GM12872 (cell line): Measurements from ENCODE around the gene EPS8L1.

Experiments used
- TF ChIP-seq, protein P1 (sequence below): IDR thresholded peaks from 3 replicates; pipeline ENCODE4 v1.5.1; 2011; ENCODE audit warnings: low read depth, mild to moderate bottlenecking, low read length, moderate library complexity; ENCODE audit not compliant: insufficient read depth

EPS8L1 gene

DNA sequence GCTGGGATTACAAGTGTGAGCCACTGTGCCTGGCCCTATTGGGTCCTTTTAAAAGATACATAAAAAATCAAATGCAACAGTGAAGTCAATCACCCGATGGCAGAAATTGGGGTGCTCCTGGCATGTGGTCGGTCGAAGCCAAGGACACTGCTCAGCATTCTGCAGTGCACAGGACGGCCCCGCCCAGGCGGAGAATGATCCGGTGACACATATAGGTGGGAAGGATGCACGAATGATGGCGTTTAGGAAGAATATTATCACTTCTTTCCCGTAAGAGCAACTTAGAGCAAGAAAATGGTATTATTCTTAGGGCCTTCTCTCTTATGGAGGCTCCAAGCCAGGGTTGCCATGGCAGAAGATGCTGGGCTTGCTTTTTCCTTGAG is 34.4 kb upstream of the EPS8L1 start:
- TF ChIP-seq, protein P1, sequence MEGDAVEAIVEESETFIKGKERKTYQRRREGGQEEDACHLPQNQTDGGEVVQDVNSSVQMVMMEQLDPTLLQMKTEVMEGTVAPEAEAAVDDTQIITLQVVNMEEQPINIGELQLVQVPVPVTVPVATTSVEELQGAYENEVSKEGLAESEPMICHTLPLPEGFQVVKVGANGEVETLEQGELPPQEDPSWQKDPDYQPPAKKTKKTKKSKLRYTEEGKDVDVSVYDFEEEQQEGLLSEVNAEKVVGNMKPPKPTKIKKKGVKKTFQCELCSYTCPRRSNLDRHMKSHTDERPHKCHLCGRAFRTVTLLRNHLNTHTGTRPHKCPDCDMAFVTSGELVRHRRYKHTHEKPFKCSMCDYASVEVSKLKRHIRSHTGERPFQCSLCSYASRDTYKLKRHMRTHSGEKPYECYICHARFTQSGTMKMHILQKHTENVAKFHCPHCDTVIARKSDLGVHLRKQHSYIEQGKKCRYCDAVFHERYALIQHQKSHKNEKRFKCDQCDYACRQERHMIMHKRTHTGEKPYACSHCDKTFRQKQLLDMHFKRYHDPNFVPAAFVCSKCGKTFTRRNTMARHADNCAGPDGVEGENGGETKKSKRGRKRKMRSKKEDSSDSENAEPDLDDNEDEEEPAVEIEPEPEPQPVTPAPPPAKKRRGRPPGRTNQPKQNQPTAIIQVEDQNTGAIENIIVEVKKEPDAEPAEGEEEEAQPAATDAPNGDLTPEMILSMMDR, result no peak

DNA sequence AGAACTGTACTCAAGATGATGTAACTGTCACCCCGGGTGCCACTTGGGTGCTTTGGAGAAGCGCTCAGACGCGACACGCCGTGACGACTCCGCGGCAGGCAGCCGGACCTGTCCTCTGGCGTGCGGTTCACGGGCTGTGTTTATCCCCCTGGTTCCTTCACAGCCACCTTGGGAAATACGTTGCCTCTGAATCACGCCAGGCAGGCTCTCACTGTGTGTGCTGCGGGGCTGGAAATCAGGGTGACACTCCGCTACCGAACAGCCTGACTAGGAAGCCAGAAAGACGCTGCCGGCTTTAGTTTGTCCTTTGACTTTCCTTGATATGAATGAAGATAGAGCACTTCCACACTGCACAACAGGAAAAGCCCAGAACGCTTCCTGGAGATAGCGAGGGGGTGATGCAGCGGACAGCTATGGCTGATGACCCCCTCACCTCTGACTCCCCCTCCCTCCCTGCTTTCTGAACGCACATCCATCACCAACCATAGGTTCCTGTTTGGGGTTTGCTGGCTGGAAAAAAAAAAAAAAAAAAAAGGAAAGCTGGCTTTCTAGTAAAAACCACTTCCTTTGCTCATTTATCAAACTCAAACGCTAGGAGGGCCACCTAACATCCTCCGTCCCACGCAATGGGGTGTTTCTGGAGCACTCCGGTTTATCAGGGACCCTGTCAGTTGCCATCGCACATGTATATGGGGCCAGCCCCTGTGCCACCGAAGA is 33.9 kb upstream of the EPS8L1 start:
- TF ChIP-seq, protein P1, result no peak

DNA sequence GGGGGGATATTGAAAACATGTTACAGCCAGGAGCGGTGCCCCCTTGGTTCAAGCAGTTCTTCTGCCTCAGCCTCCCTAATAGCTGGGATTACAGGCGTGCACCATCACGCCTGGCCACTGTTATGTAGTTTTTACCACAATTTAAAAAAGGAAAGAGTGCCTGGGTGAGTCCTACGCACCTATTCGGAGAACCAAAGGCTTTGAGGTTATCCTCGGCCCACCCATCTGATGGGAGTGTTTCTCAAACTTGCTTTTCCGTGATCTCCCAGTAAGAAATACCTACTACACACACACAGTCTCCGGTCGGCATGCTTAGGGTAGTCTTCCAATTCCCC is 33.4 kb upstream of the EPS8L1 start:
- TF ChIP-seq, protein P1, result no peak

DNA sequence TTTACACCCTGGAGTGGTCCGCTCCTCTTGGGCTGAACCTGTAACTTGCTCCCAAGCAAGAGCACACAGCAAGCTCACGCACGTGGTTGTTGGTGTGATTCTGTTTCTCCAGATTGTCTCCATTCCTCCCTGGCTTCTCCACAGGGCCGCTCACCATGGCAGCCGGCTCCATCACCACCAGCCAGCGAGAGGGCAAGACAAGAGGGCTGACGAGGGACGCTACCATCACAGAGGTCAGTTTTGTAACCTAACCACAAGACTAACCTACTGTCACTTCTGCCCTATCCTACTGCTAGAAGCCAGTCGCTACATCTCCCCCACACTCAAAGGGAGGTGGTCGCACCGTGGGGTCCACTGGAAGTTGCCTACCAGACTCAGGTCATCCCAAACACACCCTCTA is 33.0 kb upstream of the EPS8L1 start:
- TF ChIP-seq, protein P1, result no peak

DNA sequence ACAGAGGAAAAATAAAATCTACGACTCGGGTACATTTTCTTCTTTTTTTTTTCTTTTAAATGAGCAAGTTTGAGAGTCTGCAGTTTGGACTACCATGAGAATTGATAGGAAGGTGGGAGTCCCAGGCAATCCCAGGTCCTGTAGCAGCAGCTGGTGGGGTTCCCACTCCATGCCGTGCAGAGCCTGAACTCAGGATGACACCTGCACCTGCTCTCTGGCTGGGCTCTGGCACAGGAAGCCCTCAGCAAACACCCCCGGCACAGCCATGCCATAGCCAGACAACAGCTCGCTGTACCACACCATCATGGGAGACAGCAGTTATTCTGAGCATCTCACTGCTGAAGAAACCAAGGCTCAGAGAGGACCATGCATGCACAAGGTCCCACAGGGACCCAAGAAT is 31.4 kb upstream of the EPS8L1 start:
- TF ChIP-seq, protein P1, result no peak

DNA sequence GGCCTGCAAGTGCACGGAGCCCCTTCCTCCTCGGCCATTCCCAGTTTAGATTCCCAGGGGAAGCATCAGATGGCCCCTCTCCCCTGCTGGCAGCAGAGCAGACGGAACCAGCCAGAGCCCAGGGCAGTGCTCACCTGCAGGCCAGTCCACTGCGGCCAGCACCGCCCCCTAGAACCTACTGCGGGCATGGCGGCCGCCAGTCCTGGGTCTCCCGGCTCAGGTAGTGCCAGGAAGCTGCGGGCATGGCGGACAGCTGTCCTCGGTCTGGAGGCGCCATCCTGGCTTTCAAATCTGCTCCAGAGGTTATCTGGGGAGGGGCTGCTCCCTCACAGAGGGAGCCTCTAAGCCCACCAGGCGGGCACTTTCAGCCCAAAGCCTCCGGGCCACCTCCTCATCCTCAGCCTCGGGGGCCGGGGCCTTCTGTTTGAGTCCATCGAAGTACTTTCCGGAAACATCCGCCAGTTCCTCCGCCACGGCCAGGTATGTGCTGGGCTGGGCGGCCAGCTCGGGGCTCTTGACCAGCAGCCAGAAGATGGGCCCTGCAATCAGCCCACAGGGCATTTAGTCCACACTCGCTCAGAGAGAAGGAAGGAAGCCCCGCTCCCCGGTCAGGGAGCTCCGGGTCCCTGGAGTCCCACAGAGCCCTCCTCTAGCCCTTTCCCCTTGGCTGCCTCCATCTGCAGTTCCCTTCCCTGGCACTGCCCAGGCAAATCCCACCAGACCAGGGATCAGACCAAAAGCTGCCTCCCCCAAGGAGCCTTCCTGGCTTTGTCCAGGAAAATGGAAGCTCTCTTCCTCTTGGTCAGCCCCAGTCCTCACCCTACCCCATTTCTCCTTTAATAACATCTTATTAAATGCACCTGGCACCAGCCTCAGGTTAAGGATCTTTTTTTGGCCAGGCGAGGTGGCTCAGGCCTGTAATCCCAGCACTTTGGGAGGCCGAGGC is 30.6 kb upstream of the EPS8L1 start:
- TF ChIP-seq, protein P1, result no peak

DNA sequence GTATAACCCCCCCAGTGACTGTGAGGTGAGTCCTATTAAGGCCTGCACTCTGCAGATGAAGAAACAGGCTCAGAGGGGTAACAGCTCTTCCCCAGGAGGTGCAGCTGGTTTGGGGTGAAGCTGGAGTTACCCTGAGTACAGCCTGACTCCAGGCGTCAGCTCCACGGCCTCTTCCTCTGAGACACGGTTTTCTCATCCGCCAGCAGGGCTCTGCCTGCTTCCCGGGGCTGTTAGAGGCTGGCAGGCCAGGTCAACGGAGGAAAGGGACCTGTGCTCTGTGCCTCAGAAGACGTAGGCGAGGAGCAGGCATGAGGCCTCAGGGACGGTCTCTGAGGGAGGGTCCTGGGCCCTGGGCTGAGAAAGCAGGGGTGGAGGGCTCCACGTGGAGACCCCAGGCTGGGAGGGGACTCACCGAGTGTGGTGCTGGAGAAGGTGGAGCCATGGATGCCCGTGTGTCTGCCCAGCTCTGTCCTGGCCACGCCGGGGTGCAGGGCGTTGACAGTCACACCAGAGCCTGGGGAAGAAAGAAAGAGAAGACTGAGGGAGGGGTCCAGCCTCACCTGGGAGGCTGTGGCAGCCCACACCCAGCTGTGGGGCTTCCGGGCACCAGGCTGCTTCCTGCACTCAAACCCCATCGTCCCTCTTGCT is 28.6 kb upstream of the EPS8L1 start:
- TF ChIP-seq, protein P1, result no peak
